HS-27A (cell line): ENCODE results near the gene IGLL1.

Experiments used
- DNase-seq: peaks from one replicate; pipeline ENCODE4 v3.0.0-alpha.2; 2012; ENCODE audit warnings: low read depth, missing footprints

The IGLL1 gene

GRCh38 chr22:23527971-23528740, 51.9 kb downstream of the IGLL1 start:
- no peak for DNase-seq

- no peak for DNase-seq
Measured at GRCh38 chr22:23526596-23527316, 53.3 kb downstream of the IGLL1 start.

GRCh38 chr22:23525510-23525909, 54.6 kb downstream of the IGLL1 start:
- DNase-seq, result no peak

GRCh38 chr22:23524226-23524625, 55.9 kb downstream of the IGLL1 start:
- no peak for DNase-seq

GRCh38 chr22:23523713-23524112, 56.4 kb downstream of the IGLL1 start:
- no peak for DNase-seq
